GM18870 (cell line): ENCODE results near the gene SLC12A7.

Experiments
- ATAC-seq: cut with Tn5 transposase; IDR thresholded peaks from one replicate; pipeline ENCODE4 v1.9.1; 2021; ENCODE audit warnings: moderate library complexity; ENCODE audit not compliant: unreplicated experiment

SLC12A7 gene

DNA sequence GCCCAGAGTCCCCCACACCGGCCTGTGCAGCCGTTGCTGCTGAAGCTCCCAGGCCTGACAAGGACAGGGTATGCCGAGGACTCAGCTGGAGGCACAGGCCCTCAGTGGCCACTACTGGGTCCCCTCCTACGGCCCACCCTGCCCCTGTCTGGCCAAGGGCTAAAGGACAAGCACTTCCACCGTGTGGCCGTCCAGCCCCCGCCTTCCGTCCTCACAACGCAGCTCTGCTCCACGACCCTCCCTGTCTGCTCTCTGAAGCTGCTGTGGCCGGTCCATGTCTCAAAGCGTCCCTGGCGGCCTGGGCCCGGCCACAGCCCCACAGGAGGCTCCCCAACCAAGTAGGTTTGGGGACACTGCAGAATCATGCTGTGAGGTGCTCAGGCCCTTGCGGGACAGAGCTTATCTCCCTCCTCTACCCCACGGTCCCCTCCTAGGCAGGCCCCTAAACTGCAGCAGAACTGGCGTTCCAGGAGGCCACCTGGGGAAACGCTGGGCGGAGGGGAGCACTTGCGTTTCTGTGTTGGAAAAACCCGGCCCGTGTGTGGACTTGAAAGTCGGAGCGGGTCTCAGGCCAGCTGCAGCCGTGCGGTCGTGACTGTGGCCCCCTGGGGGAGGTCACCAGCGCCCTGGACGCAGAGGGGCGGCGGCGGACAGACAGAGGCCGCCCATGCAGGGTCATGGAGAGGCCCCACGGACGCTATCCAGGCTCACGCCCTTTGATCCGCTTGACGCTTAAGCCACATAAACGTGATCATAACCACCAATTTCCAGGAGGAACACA is 57.7 kb downstream of the SLC12A7 start:
- ATAC-seq = no peak

DNA sequence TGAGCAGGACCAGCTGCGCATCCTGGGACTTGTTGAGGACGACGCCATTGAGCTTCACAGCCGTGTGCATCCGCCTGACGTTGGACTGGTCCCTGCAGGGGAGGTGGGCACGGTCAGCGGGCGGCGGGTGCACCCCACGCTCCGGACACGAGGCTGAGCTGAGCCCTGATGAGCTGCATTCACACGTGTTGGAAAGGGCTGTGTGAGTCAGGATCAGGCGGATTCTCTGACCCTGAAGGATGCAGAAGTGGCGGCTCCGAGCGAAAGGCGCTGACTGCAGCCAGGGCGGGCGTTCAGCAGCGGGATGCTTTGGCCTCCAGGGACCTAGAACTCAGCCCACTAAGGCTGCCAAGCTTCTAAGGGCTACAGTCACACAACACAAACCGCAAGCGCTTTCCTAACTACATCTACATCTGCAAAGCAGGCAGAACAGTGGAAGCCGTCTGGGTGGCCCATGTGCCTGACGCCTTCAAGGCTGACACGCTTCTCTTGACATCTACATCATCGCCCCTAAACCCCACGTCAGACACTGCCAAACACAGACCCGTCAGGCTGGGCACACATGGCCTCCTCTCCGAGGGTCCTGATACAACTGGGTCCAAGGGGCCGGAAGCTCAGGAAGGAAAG is 58.4 kb downstream of the SLC12A7 start:
- ATAC-seq = no peak

DNA sequence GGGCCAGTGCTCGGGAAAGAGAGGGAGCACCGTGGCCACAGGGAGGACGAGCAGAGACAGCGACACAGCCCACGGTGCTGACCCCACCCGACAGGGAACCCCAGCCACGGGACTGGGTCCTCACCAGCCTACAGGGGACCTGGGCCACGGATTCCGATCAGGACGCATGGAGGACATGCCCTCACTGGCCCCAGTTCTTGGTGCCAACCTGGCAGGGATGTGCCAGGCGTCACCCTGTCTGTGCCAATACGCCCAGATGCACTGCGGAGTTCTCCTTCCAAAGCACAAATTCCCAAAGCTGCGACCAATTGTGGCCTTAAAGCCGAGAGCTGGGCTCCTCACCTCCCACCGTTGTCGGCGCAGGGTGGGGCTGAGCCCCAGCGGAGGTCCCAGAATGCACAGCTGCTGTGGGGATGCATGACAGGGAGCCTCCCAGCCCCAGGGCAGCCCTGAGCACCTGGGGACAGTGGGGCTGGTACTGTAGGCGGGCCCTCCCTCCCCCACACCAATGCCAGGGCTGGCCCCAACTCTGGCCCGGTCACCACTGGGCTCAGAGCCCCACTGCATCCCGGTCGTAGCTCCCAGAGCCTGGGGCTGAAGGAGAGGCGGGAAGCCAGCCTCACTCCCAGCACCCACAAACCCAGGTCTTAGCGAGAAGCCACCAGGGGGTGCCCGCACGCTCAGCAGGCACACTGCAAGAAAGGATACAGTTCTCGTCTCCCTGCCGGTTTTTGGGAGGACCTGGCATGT is 59.0 kb downstream of the SLC12A7 start:
- ATAC-seq = no peak

DNA sequence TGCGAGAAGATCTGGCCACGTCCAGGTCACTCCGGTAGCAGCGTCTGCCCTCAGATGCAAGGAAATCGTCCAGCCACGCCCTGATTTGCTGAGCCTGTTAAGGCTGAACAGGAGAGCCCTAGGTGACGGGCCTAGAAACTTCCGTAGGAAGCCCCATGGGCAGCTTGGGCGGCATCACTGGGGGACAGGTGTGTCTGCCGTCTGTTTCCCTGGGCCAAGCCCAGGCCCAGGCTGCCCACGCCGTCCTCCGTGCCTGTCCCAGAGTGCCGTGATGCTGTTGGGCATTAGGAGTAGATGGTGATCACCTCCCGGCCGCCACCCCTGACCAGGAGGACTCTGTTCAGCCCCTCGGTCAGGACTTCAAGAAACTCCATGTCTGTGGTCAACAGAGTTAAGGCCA is 59.8 kb downstream of the SLC12A7 start:
- no peak for ATAC-seq

DNA sequence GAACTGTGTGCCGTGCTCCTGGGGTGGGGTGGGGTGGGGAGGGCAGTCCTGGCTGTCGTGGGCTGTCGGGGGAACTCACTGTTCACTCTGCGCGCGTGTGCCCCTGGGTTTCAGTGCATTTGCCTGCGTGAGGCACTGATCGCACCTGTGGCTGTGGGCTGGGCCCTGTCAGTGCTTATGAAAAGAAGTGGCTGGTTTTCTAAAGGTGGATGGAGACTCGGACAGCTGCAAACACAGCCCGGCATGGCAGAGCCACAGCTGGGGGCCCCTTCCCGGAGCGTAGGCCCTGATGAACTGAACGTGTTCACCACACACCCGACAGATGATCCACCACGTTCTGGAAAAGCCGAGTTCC is 60.5 kb downstream of the SLC12A7 start:
- ATAC-seq = no peak

DNA sequence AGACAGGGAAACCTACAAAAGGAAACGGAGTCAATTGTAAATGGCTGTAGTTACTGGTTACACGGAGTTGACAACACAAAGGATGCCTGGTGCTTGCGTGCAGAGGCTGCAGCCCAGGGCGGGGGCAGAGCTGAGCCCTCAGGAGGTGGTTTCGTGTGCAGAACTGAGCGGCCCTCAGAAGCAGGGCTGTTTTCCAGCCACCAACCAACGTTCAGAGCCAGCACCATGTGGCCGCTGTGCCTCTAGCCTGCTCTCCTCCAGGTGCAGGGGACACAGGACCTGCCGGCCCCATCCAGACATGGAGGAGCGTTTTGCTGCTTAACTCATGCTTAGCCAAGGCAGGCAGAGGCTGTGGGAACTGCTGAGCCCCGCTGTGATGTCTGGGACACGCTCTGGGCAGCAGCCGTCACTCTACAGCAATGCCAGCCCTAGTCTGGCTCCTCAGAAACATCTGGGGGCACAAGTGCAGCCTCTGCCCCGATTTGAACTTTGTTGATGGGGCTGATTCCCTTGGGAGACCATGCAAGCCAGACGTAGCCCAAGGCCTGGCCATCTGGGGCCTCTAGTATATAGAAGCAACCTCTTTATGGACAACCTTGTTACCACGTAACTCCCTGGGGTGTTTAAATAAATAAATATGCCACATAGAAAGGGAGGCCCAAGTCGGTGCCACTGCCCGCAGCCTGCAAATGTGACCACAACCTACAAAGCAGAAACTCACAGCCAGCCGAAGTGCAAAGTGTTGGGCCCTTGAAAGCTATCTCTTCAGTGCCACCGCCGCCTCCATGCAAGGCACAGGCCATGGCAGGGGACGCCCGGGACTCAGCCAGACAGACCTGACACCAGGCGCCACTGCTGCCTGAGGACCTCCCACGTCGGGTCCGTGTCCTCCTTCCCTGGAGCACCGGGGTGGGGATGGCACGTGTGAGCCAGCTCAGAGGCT is 61.2 kb downstream of the SLC12A7 start:
- no peak for ATAC-seq

DNA sequence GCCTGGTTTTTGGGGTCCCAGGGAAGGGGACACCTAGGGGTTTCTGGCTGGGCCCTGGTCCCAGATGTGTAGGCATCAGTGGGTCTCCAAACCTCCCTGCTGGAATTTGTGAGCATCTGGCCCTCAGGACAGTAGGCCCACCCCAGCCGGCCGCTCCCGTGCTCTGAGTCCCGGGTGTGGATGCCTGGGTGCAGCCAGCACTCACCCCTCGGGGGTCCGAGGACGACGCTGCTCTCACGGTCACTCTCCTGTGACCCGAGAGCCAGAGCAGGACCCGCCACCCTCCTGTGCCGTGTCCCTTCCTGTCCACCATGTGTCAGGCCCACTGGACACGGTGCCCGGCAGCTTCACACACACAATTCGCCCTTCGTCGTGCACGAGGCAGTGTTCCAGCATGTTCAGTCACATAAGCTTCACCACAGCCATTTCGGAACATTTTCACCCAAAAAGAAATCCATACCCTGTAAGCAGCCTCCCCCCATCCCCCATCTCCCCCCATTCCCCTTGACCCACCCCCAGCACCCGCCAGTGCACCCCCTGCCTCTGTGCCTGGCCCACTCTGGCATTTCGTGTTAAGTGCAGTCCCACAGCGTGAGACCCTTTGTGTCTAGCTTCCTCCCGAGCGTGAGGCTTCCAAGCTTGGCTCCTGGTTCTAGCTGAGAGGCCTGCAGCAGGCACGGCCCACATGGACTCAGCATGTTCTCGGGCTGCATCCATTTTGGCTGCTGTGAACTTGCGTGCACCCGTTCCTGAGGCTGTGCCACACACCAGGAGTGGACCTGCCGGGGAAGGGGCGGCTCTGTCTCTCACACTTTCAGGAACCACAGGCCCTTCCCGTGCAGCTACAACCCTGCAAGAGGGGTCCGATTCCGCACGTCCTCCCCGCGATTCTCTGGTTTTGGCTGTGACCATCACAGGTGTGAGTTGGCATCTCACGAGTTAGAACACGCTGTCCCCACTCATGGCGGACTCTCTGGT is 62.7 kb downstream of the SLC12A7 start:
- no peak for ATAC-seq

DNA sequence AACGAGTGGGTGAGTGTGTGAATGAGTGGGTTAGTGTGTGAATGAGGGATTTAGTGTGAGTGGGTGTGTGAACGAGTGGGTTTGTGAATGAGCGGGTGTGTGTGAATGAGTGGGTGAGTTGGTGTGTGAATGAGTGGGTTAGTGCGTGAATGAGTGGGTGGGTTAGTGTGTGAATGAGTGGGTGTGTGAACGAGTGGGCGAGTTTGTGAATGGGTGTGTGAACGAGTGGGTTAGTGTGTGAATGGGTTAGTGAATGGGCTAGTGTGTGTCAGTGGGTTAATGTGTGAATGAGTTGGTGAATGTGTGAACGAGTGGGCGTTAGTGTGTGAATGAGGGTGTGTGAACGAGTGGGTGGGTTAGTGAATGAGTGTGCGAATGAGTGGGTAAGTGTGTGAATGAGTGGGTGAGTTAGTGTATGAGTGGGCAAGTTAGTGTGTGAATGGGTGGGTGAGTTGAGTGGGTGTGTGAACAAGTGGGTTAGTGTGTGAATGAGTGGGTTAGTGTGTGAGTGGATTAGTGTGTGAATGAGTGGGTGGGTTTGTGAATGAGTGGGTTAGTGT is 63.6 kb downstream of the SLC12A7 start:
- ATAC-seq = no peak

DNA sequence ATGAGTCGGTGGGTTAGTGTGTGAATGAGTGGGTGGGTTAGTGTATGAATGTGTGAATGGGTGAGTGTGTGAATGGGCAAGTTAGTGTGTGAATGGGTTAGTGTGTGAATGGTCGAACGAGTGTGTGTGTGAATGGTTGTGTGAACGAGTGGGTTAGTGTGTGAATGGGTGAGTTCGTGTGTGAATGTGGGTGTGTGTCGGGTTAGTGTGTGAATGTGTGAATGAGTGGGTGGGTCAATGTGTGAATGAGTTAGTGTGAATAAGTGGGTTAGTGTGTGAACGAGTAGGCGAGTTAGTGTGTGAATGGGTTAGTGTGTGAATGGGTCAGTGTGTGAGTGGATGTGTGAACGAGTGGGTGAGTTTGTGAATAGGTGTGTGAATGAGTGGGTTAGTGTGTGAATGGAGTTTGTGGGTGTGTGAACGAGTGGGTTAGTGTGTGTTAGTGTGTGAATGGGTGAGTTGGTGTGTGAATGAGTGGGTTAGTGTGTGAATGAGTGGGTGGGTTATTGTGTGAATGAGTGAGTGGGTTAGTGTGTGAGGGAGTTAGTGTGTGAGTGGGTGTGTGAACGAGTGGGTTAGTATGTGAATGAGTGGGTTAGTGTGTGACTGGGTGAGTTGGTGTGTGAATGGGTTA is 64.4 kb downstream of the SLC12A7 start:
- no peak for ATAC-seq

DNA sequence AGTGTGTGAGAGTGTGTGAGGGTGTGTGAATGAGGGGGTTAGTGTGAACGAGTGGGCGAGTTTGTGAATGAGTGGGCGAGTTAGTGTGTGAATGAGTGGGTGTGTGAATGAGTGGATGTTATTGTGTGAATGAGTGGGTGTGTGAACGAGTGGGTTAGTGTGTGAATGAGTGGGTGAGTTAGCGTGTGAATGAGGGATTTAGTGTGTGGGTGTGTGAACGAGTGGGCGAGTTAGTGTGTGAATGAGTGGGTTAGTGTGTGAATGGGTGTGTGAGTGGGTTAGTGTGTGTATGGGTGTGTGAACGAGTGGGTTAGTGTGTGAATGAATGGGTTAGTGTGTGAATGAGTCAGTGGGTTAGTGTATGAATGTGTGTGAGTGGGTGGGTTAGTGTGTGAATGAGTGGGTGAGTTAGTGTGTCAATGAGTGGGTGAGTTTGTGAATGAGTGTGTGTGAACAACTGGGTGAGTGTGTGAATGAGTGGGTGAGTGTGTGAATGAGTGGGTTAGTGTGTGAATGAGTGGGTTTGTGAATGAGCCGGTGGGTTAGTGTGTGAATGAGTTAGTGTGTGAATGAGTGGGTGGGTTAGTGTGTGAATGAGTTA is 65.8 kb downstream of the SLC12A7 start:
- ATAC-seq = no peak

DNA sequence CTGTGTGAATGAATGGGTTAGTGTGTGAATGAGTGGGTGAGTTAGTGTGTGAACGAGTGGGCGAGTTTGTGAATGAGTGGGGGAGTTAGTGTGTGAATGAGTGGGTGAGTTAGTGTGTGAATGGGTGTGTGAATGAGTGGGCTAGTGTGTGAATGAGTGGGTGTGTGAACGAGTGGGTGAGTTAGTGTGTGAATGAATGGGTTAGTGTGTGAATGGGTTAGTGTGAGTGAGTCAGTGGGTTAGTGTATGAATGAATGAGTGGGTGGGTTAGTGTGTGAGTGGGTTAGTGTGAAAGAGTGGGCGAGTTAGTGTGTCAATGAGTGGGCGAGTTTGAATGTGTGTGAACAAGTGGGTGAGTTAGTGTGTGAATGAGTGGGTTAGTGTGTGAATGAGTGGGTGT is 67.7 kb downstream of the SLC12A7 start:
- ATAC-seq = no peak

DNA sequence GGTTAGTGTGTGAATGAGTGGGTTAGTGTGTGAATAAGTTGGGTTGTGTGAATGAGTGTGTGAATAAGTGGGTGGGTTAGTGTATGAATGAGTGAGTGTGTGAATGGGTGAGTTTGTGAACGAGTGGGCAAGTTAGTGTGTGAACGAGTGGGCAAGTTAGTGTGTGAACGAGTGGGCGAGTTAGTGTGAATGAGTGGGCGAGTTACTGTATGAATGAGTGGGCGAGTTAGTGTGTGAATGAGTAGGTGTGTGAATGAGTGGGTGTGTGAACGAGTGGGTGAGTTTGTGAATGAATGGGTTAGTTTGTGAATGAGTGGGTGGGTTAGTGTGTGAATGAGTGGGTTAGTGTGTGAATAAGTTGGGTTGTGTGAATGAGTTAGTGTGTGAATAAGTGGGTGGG is 68.5 kb downstream of the SLC12A7 start:
- no peak for ATAC-seq

DNA sequence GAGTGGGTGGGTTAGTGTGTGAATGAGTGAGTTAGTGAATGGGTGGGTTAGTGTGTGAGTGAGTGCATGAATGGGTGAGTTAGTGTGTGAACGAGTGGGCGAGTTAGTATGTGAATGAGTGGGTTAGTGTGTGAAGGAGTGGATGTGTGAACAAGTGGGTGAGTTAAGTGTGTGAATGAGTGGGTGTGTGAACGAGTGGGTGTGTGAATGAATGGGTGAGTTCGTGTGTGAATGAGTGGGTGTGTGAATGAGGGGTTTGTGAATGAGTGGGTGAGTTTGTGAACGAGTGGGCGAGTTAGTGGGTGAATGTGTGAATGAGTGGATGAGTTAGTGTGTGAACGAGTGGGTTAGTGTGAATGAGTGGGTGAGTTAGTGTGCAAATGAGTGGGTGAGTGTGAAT is 69.2 kb downstream of the SLC12A7 start:
- ATAC-seq = no peak

DNA sequence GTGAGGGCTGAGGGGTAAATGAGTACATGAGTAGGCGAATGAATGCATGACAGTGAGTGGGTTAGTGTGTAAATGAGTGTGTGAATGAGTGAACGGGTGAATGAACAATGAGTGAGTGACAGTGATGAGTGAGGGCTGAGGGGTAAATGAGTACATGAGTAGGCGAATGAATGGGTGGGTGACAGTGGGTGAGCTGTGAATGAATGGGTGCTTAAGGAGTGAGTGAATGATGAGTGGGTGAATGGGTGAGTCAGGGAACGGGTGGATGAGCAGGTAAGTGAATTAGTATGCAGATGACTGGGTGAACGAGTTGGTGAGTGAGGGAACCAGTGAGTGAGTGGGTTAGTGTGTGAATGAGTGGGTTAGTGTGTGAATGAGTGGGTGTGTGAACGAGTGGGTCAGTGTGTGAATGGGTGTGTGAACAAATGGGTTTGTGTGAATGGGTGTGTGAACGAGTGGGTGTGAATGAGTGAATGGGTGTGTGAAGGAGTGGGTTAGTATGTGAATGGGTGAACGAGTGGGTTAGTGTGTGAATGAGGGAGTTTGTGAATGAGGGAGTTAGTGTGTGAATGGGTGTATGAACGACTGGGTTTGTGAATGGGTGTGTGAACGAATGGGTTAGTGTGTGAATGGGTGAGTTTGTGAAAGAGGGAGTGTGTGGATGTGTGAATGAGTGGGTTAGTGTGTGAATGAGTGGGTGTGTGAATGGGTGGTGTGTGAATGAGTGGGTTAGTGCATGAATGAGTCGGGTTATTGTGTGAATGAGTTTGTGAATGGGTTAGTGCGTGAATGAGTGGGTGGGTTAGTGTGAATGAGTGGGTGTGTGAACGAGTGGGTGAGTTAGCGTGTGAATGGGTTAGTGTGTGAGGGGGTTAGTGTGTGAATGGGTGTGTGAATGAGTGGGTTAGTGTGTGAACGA is 70.4 kb downstream of the SLC12A7 start:
- no peak for ATAC-seq

DNA sequence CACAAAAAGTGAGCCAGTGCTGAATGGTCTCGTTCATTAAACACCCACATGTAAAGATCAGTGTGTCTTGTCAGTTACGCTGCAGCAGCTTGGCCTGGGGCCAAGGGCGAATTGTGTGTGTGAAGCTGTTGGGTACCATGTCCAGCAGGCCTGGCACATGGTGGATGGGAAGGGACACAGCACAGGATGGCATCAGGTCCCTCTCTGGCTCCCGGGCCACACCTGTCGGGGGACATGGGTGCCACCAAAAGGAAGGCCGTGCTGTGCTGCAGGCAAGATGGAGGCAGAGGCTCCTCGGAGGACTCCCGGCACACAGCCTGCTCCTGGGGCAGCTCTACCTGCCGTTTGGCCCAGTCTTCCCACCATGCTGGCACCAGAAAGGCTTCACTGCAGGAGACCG is 71.3 kb downstream of the SLC12A7 start:
- ATAC-seq = no peak

DNA sequence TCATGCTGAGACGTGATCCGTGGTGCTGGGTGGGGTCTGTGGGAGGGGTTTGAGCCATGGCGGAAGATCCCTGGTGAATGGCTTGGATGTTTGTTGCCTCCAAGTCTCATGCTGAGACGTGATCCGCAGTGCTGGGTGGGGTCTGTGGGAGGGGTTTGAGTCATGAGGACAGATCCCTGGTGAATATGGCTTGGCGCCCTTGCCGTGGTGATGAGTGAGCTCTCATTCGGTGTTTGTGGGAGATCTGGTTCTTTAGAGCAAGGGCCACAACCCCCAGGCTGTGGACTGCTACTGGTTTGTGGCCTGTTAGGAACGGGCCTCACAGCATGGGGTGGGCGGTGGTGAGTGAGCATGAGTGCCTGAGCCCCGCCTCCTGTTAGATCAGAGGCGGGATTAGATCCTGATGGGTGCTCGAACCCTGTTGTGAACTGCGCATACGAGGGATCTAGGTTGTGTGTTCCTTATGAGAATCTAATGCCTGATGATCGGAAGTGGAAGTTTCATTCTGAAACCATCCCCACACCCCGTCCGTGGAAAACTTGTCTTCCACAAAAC is 72.1 kb downstream of the SLC12A7 start:
- ATAC-seq = no peak

DNA sequence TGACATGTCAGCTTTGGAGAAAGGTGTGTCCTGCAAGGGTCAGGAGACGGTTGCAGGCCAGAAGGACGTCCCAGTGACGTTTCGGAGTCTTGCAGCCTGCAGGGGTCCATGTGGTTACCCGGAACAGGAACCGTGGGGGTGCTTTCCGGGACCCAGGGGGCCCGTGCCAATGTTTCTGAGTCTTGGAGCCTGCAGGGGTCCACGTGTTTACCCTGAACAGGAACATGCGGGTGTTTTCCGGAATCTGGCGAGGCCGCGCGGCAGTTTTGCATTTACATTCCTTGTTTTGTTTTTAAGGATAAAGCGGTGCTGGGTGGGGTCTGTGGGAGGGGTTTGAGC is 72.7 kb downstream of the SLC12A7 start:
- no peak for ATAC-seq
